CD4-positive, alpha-beta T cell (primary cell): Measurements from ENCODE around the gene SLC24A4. TPM values are rescaled to one million over a fixed set of nuclear protein-coding genes. Genes with fewer than 3 reads are reported as not detected.

Source experiments
- ATAC-seq: fragments of 200-7000 bp; cut with Tn5 transposase; one replicate; pipeline ENCODE4 v1.10.0; 2022; ENCODE audit warnings: mild to moderate bottlenecking; ENCODE audit not compliant: poor library complexity
- CTCF ChIA-PET: fragments of 350-600 bp; sonication (Branson Sonifier 250); formaldehyde crosslinking; loops from one replicate; lab custom pipeline; 2021; ENCODE audit warnings: antibody characterized with exemption, inconsistent platforms; lab: Charles Lee
- POLR2A ChIA-PET: fragments of 350-600 bp; sonication (Branson Sonifier 250); formaldehyde crosslinking; loops from one replicate; lab custom pipeline; 2021; ENCODE audit warnings: antibody characterized with exemption, inconsistent platforms; lab: Charles Lee
- DNase-seq, 14 experiments: peaks; one replicate each; pipeline ENCODE4 v3.0.0-alpha.2; 2013 to 2020; ENCODE audit warnings: mixed read lengths in 2 of 14
- H3K27ac ChIP-seq, 2 donors: one replicate each; pipeline versions ENCODE4 v1.5.1 to v1.7.0; 2013; ENCODE audit warnings: low read length in 2 of 2, low read depth in 1 of 2, mild to moderate bottlenecking in 1 of 2
- H3K27me3 ChIP-seq, 2 experiments: 1 replicate in 1 of 2; 2 replicates in 1 of 2; pipeline versions ENCODE4 v1.6.1 to v1.7.0; 2013; ENCODE audit warnings: low read length in 2 of 2, control low read depth in 1 of 2, mild to moderate bottlenecking in 1 of 2, moderate library complexity in 1 of 2; ENCODE audit not compliant: insufficient read depth in 2 of 2, control insufficient read depth in 1 of 2
- H3K36me3 ChIP-seq: one replicate; pipeline ENCODE4 v1.6.1; 2013; ENCODE audit warnings: low read length, control low read depth; ENCODE audit not compliant: insufficient read depth
- H3K4me1 ChIP-seq: one replicate; pipeline ENCODE4 v1.6.1; 2013; ENCODE audit warnings: low read length, control low read depth; ENCODE audit not compliant: insufficient read depth
- H3K4me3 ChIP-seq: one replicate; pipeline ENCODE4 v1.5.1; 2013; ENCODE audit warnings: mild to moderate bottlenecking, low read length, moderate library complexity
- H3K9me3 ChIP-seq, 2 experiments: 1 replicate in 1 of 2; 2 replicates in 1 of 2; pipeline versions ENCODE4 v1.6.1 to v1.7.0; 2013; ENCODE audit warnings: low read length in 2 of 2, mild to moderate bottlenecking in 2 of 2, control low read depth in 1 of 2, moderate library complexity in 1 of 2; ENCODE audit not compliant: control insufficient read depth in 1 of 2, insufficient read depth in 1 of 2
- H3K27ac Mint-ChIP-seq: one replicate; pipeline ENCODE4 v1.8.0; 2020; ENCODE audit warnings: mixed read lengths
- H3K27me3 Mint-ChIP-seq: one replicate; pipeline ENCODE4 v1.8.0; 2021; ENCODE audit warnings: mixed read lengths
- H3K36me3 Mint-ChIP-seq: one replicate; pipeline ENCODE4 v1.8.0; 2021; ENCODE audit warnings: low read depth, mixed read lengths
- H3K4me1 Mint-ChIP-seq: one replicate; pipeline ENCODE4 v1.8.0; 2021; ENCODE audit warnings: low read depth, mixed read lengths
- H3K4me3 Mint-ChIP-seq: one replicate; pipeline ENCODE4 v1.8.0; 2020; ENCODE audit warnings: mild to moderate bottlenecking, mixed read lengths
- H3K9me3 Mint-ChIP-seq: one replicate; pipeline ENCODE4 v1.8.0; 2020; ENCODE audit warnings: mixed read lengths
- intact Hi-C, 2 experiments: fragments of 100-400 bp; cut with DNase I in 1 of 2; cut with micrococcal nuclease in 1 of 2; formaldehyde crosslinking; loops; one replicate each; pipeline versions ENCODE4 v1.15.1 to v1.9.0; 2023 to 2025; cut with DNase I, micrococcal nuclease
- total RNA-seq, 174 experiments: library from RNA in 2 of 174; stranded (reverse) in 2 of 174; gene quantifications; one replicate each; pipeline ENCODE4 v1.2.3 and lab custom pipeline; 2021 to 2026
- TF ChIP-seq, protein P1 (sequence below): fragments of 200-600 bp; IDR thresholded peaks from one replicate; pipeline ENCODE4 v1.8.0; 2022; ENCODE audit warnings: antibody characterized with exemption, mild to moderate bottlenecking

Gene SLC24A4
- total RNA-seq, 2 experiments from 2014 or later = 0.11 to 0.19 TPM

DNA sequence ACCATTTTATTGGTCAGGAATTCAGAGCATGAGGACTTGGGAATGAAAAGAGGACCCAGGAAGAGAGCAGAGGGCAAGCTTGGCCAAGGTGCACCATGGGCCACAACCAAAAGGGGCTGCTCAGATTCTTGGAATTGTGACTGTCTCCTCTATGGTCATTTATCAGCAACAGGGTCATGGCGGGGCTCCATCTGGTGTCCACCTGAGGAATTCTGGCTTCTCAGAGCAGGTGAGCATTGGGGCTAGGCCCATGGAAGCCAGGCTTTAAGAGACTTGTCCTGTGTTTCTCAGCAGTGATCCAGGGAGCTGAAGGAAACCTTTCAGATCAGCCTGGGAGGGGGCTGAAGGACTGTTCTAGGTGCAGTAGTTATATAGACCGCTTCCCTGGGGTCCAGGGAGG lies 188.0 kb downstream of the SLC24A4 start:
- H3K9me3 ChIP-seq = no peaks in the 10 kb centered on the region
- Mint-ChIP-seq H3K36me3 (no peaks in the 10 kb centered on the region), H3K27me3 (no peaks in the 10 kb centered on the region), H3K4me3 (peak overlapping the region; percentile 60), H3K9me3 (no peaks in the 10 kb centered on the region), H3K27ac (no peak overlapping the region), H3K4me1 (peaks cover 33% of the 10 kb centered on the region)
- ChIA-PET POLR2A (no interaction called here), CTCF (no interaction called here)
- no peaks in the 10 kb centered on the region for H3K36me3 ChIP-seq
- ATAC-seq (no peak), DNase-seq (no peak)
- peaks cover 37% of the 10 kb centered on the region for H3K4me1 ChIP-seq
- TF ChIP-seq, protein P1, sequence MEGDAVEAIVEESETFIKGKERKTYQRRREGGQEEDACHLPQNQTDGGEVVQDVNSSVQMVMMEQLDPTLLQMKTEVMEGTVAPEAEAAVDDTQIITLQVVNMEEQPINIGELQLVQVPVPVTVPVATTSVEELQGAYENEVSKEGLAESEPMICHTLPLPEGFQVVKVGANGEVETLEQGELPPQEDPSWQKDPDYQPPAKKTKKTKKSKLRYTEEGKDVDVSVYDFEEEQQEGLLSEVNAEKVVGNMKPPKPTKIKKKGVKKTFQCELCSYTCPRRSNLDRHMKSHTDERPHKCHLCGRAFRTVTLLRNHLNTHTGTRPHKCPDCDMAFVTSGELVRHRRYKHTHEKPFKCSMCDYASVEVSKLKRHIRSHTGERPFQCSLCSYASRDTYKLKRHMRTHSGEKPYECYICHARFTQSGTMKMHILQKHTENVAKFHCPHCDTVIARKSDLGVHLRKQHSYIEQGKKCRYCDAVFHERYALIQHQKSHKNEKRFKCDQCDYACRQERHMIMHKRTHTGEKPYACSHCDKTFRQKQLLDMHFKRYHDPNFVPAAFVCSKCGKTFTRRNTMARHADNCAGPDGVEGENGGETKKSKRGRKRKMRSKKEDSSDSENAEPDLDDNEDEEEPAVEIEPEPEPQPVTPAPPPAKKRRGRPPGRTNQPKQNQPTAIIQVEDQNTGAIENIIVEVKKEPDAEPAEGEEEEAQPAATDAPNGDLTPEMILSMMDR = no peak
- no peak overlapping the region for H3K4me3 ChIP-seq
- H3K27ac ChIP-seq = no peak overlapping the region
- intact Hi-C loops = loop anchor here in 1 of 2 experiments (5.0 to 10.0 kb wide), 2 partner anchors 71 to 174 kb away; no protein-coding TSS in a partner anchor
- no peaks in the 10 kb centered on the region for H3K27me3 ChIP-seq

DNA sequence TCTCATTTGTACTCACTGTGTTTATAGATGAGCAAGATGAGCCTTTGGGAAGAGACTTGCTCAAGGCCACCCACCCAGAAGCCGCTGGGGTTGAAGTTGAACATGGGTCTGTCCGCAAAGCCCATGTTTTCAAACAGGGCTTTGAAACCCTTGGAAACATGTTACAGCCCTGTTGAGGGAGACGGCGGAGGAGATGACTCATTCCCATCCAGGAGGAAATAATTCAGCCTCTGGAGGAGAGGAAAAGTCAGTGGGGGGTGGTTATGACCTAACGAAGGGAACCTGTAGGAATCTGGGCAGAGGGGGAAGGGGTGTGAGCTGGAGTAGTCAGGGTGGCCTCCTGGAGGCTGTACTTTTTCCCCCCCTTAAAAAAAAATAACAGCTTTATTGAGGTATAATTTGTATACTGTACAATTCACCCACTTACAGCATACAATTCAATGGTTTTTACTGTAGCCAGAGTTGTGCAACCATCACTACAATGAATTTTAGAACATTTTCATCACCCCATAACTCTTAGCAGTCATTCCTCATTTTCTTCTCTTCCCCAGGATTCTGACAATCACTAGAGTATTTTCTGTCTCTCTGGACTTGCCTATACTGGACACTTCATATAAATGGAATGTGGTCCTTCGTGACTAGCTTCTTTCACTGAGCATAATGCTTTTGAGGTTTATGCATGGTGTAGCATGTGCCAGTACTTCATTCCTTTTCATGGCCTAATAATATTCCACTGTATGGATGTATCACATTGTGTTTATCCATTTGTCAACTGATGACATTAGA lies 188.7 kb downstream of the SLC24A4 start:
- H3K27me3 Mint-ChIP-seq = no peaks in the 10 kb centered on the region
- H3K4me1 Mint-ChIP-seq = peaks cover 34% of the 10 kb centered on the region
- Histone ChIP-seq H3K4me1 (peaks cover 41% of the 10 kb centered on the region), H3K4me3 (no peak overlapping the region), H3K27ac (no peak overlapping the region), H3K27me3 (no peaks in the 10 kb centered on the region), H3K9me3 (no peaks in the 10 kb centered on the region), H3K36me3 (no peaks in the 10 kb centered on the region)
- TF ChIP-seq, protein P1 = no peak
- CTCF ChIA-PET = no interaction called here
- H3K36me3 Mint-ChIP-seq = no peaks in the 10 kb centered on the region
- no peak for DNase-seq
- no peak for ATAC-seq
- H3K9me3 Mint-ChIP-seq = no peaks in the 10 kb centered on the region
- peak overlapping the region; percentile 60 for H3K4me3 Mint-ChIP-seq
- H3K27ac Mint-ChIP-seq = no peak overlapping the region
- intact Hi-C loops = loop anchor here in 1 of 2 experiments (5.0 to 10.0 kb wide), 2 partner anchors 71 to 173 kb away; no protein-coding TSS in a partner anchor
- POLR2A ChIA-PET = no interaction called here

DNA sequence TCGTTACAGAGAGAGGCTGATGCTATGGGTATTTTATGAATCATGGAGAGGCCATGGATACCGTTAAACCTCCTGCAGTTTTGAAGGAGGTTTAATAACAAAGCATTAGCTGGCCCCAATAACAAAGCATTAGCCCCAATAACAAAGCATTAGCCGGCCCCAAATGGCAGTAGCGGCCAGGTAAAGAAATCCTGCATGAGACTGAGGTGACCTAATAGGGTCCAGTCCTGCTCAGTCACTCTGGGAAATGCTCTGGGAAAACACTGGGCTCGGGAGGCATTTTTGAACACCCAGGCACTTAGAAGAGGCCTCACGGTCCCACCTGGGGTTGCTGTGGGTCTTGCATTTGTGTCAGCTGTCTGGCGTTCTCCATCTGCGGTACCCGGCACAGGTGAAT lies 189.8 kb downstream of the SLC24A4 start:
- peak overlapping the region; percentile 82 for H3K4me3 ChIP-seq
- Mint-ChIP-seq H3K4me1 (peaks cover 35% of the 10 kb centered on the region), H3K27me3 (no peaks in the 10 kb centered on the region), H3K36me3 (no peaks in the 10 kb centered on the region), H3K4me3 (peak overlapping the region; percentile 78), H3K27ac (peak overlapping the region; percentile 2), H3K9me3 (no peaks in the 10 kb centered on the region)
- ChIA-PET CTCF (no interaction called here), POLR2A (no interaction called here)
- DNase-seq (no peak), ATAC-seq (no peak)
- peaks cover 45% of the 10 kb centered on the region for H3K4me1 ChIP-seq
- TF ChIP-seq, protein P1 = no peak
- no peaks in the 10 kb centered on the region for H3K9me3 ChIP-seq
- no peaks in the 10 kb centered on the region for H3K27me3 ChIP-seq
- H3K36me3 ChIP-seq = no peaks in the 10 kb centered on the region
- H3K27ac ChIP-seq = no peak overlapping the region
- intact Hi-C loops = loop anchor here in 1 of 2 experiments (5.0 to 10.0 kb wide), 2 partner anchors 69 to 172 kb away; no protein-coding TSS in a partner anchor
